Measurements from ENCODE around the gene TM9SF2.
"Not testable (repeated sequence)": the region's sequence is repeated elsewhere in the genome, so short reads cannot be mapped to it uniquely, and the experiment has no call there.

TM9SF2 gene

GRCh38 chr13:99501184-99501847 lies at the start of gene TM9SF2:
Gene TM9SF2, plus strand, starts transcription at chr13:99501472. Its CDS starts 135 bp downstream, at chr13:99501607.
- peak; percentile 88 for DNase-seq (ENCODE audit: low read depth)

- DNase-seq (ENCODE audit: low read depth): no peak
These were observed 46.6 kb upstream of the TM9SF2 start for GRCh38 chr13:99454518-99455183.

GRCh38 chr13:99459099-99459850 lies 42.0 kb upstream of the TM9SF2 start:
- DNase-seq (ENCODE audit: low read depth): no peak

GRCh38 chr13:99460802-99461201 lies 40.5 kb upstream of the TM9SF2 start:
- not testable (repeated sequence) for DNase-seq (ENCODE audit: low read depth)

GRCh38 chr13:99463646-99464397 lies 37.5 kb upstream of the TM9SF2 start:
- DNase-seq (ENCODE audit: low read depth): no peak

GRCh38 chr13:99464441-99464949 lies 36.8 kb upstream of the TM9SF2 start:
- DNase-seq (ENCODE audit: low read depth): no peak

GRCh38 chr13:99465454-99465853 lies 35.8 kb upstream of the TM9SF2 start:
- DNase-seq (ENCODE audit: low read depth): no peak

- DNase-seq (ENCODE audit: low read depth): no peak
These were observed 33.5 kb upstream of the TM9SF2 start for GRCh38 chr13:99467764-99468163.

- no peak for DNase-seq (ENCODE audit: low read depth)
These were observed 32.2 kb upstream of the TM9SF2 start for GRCh38 chr13:99469041-99469440.

- no peak for DNase-seq (ENCODE audit: low read depth)
These were observed 31.2 kb upstream of the TM9SF2 start for GRCh38 chr13:99470027-99470426.

GRCh38 chr13:99471221-99472121 lies 29.8 kb upstream of the TM9SF2 start:
- no peak for DNase-seq (ENCODE audit: low read depth)

- no peak for DNase-seq (ENCODE audit: low read depth)
These were observed 29.2 kb upstream of the TM9SF2 start for GRCh38 chr13:99472122-99472440.

GRCh38 chr13:99473515-99473914 lies 27.8 kb upstream of the TM9SF2 start:
- no peak for DNase-seq (ENCODE audit: low read depth)

GRCh38 chr13:99476648-99477047 lies 24.6 kb upstream of the TM9SF2 start:
- no peak for DNase-seq (ENCODE audit: low read depth)

GRCh38 chr13:99477493-99477892 lies 23.8 kb upstream of the TM9SF2 start:
- no peak for DNase-seq (ENCODE audit: low read depth)

GRCh38 chr13:99481366-99481765 lies 19.9 kb upstream of the TM9SF2 start:
- DNase-seq (ENCODE audit: low read depth): no peak

GRCh38 chr13:99484473-99484872 lies 16.8 kb upstream of the TM9SF2 start:
- no peak for DNase-seq (ENCODE audit: low read depth)

- no peak for DNase-seq (ENCODE audit: low read depth)
These were observed 14.3 kb upstream of the TM9SF2 start for GRCh38 chr13:99486996-99487395.

- DNase-seq (ENCODE audit: low read depth): no peak
These were observed 12.2 kb upstream of the TM9SF2 start for GRCh38 chr13:99489028-99489427.

GRCh38 chr13:99491750-99492149 lies 9.5 kb upstream of the TM9SF2 start:
- DNase-seq (ENCODE audit: low read depth): not testable (repeated sequence)
